Hepatocyte (in vitro differentiated cells): ENCODE data around the gene MDGA2. TPM values are rescaled to one million over a fixed set of nuclear protein-coding genes. Genes with fewer than 3 reads are reported as not detected.

Experiments
- DNase-seq: peaks from one replicate; pipeline ENCODE4 v3.0.0-alpha.2; 2016; ENCODE audit warnings: low spot score
- H2AFZ ChIP-seq: fragments of 200-600 bp; sonication (generic); 2 replicates; pipeline ENCODE4 v1.6.0; 2016; ENCODE audit warnings: antibody characterized with exemption, mild to moderate bottlenecking
- H3K27ac ChIP-seq: fragments of 200-600 bp; sonication (generic); 2 replicates; pipeline ENCODE4 v1.5.1; 2016; ENCODE audit warnings: mild to moderate bottlenecking
- H3K27me3 ChIP-seq: fragments of 200-600 bp; sonication (generic); 2 replicates; pipeline ENCODE4 v1.6.1; 2016
- H3K36me3 ChIP-seq: fragments of 200-600 bp; sonication (generic); replicated peaks from 2 replicates; pipeline ENCODE4 v1.5.1; 2016; ENCODE audit warnings: low read depth; ENCODE audit not compliant: insufficient read depth
- H3K4me1 ChIP-seq: fragments of 200-600 bp; sonication (generic); 2 replicates; pipeline ENCODE4 v1.5.1; 2016; ENCODE audit warnings: mild to moderate bottlenecking, moderate library complexity; ENCODE audit not compliant: insufficient read depth
- H3K4me2 ChIP-seq: fragments of 200-600 bp; sonication (generic); 2 replicates; pipeline ENCODE4 v1.6.0; 2016
- H3K4me3 ChIP-seq: fragments of 200-600 bp; sonication (generic); 2 replicates; pipeline ENCODE4 v1.5.1; 2016; ENCODE audit warnings: mild to moderate bottlenecking
- H3K79me2 ChIP-seq: fragments of 200-600 bp; sonication (generic); 2 replicates; pipeline ENCODE4 v1.6.0; 2017; ENCODE audit warnings: mild to moderate bottlenecking
- H3K9me2 ChIP-seq: fragments of 200-600 bp; sonication (generic); replicated peaks from 2 replicates; pipeline ENCODE4 v1.6.0; 2017; ENCODE audit warnings: mild to moderate bottlenecking; ENCODE audit not compliant: insufficient read depth
- H3K9me3 ChIP-seq: fragments of 200-600 bp; sonication (generic); 2 replicates; pipeline ENCODE4 v1.5.1; 2016; ENCODE audit warnings: low read depth, mild to moderate bottlenecking
- H4K20me1 ChIP-seq: fragments of 200-600 bp; sonication (generic); 2 replicates; pipeline ENCODE4 v1.6.0; 2016; ENCODE audit warnings: mild to moderate bottlenecking; ENCODE audit not compliant: insufficient read depth, poor library complexity, severe bottlenecking
- CTCF ChIP-seq: fragments of 200-600 bp; sonication (generic); IDR thresholded peaks from 2 replicates; pipeline ENCODE4 v1.5.1; 2016; ENCODE audit warnings: antibody characterized with exemption, mild to moderate bottlenecking; ENCODE audit not compliant: poor library complexity
- EZH2 ChIP-seq: fragments of 200-600 bp; sonication (generic); IDR thresholded peaks from 2 replicates; pipeline ENCODE4 v1.6.1; 2016; ENCODE audit warnings: antibody characterized with exemption, mild to moderate bottlenecking, borderline replicate concordance
- EZH2phosphoT487 ChIP-seq: fragments of 200-600 bp; sonication (generic); IDR thresholded peaks from one replicate; pipeline ENCODE4 v1.6.1; 2018; ENCODE audit warnings: antibody characterized with exemption, mild to moderate bottlenecking, low read depth, moderate library complexity; ENCODE audit not compliant: unreplicated experiment, severe bottlenecking
- WGBS: methylation state at CpG from one replicate; pipeline ENCODE4 v1.1.6; 2016; ENCODE audit warnings: low lambda C conversion rate; ENCODE audit errors: missing lambda C conversion rate; 5-methylcytosine and 5-hydroxymethylcytosine counted together
- polyA plus RNA-seq: library from polyadenylated mRNA; unstranded; fragments of >200 nt; fragmentation: Nextera tagmentation; extraction: Ambion mirVana; gene quantifications from 2 replicates; pipeline ENCODE4 v1.2.1, GENCODE V29; 2016
- total RNA-seq: library from RNA; depleted of rRNA; stranded (reverse); fragments of >200 nt; gene quantifications from 2 replicates; pipeline ENCODE4 v1.2.3, GENCODE V29; 2014

MDGA2 gene
- total and polyA plus RNA-seq, 2 experiments from 2014 or later: 0.51 to 0.70 TPM

GRCh38 chr14:47660158-47660557, 15.2 kb downstream of the MDGA2 start:
- DNase-seq: no peak
- Histone ChIP-seq H3K4me2 (no peak overlapping the region), H3K79me2 (no peaks in the 10 kb centered on the region), H3K9me3 (no peaks in the 10 kb centered on the region), H3K4me3 (no peak overlapping the region), H3K27ac (no peak overlapping the region), H4K20me1 (no peaks in the 10 kb centered on the region), H3K4me1 (no peaks in the 10 kb centered on the region), H2AFZ (no peak overlapping the region), H3K9me2 (no peaks in the 10 kb centered on the region), H3K36me3 (no peaks in the 10 kb centered on the region), H3K27me3 (no peaks in the 10 kb centered on the region)
- WGBS: 83% methylated on average over 2 of the region's 2 CpGs
- TF ChIP-seq CTCF (no peak), EZH2phosphoT487 (no peak), EZH2 (no peak)

DNA sequence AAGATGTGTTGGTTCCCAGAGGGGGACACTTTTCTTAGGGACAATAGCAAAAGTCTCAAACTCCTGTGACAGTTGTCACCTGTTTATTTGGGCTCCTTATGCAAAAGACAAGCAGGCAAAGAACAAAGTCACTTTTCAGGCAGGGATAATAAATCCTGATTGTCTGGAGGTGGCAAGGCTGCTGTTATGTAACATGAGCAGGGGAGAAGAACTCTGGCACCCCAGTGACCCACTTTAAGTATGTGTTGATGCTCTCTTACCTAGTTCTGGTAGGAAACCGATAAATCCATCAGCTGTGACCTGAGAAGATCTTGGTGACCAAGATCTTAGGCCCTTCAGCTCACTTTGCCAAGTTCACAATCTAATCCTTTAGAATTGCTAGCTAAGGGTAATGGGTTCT, 17.4 kb downstream of the MDGA2 start:
- no peak for DNase-seq
- 96% methylated on average over 1 of the region's 1 CpG for WGBS
- Histone ChIP-seq H3K36me3 (no peaks in the 10 kb centered on the region), H3K4me2 (no peak overlapping the region), H3K79me2 (no peaks in the 10 kb centered on the region), H3K27ac (no peak overlapping the region), H4K20me1 (no peaks in the 10 kb centered on the region), H3K9me3 (no peaks in the 10 kb centered on the region), H3K9me2 (no peaks in the 10 kb centered on the region), H3K4me3 (no peak overlapping the region), H3K4me1 (no peaks in the 10 kb centered on the region), H2AFZ (no peak overlapping the region), H3K27me3 (no peaks in the 10 kb centered on the region)
- TF ChIP-seq EZH2phosphoT487: no peak
- TF ChIP-seq CTCF: no peak
- no peak for TF ChIP-seq EZH2

GRCh38 chr14:47657143-47657542, 18.3 kb downstream of the MDGA2 start:
- 93% methylated on average over 3 of the region's 3 CpGs for WGBS
- no peaks in the 10 kb centered on the region for H3K9me2 ChIP-seq
- TF ChIP-seq CTCF: no peak
- TF ChIP-seq EZH2: no peak
- TF ChIP-seq EZH2phosphoT487: no peak
- H3K4me1 ChIP-seq: no peaks in the 10 kb centered on the region
- no peak overlapping the region for H3K4me2 ChIP-seq
- no peak overlapping the region for H3K27ac ChIP-seq
- H3K79me2 ChIP-seq: no peaks in the 10 kb centered on the region
- DNase-seq: no peak
- H2AFZ ChIP-seq: no peak overlapping the region
- H3K27me3 ChIP-seq: no peaks in the 10 kb centered on the region
- H4K20me1 ChIP-seq: no peaks in the 10 kb centered on the region
- no peaks in the 10 kb centered on the region for H3K36me3 ChIP-seq
- no peaks in the 10 kb centered on the region for H3K9me3 ChIP-seq
- no peak overlapping the region for H3K4me3 ChIP-seq

DNA sequence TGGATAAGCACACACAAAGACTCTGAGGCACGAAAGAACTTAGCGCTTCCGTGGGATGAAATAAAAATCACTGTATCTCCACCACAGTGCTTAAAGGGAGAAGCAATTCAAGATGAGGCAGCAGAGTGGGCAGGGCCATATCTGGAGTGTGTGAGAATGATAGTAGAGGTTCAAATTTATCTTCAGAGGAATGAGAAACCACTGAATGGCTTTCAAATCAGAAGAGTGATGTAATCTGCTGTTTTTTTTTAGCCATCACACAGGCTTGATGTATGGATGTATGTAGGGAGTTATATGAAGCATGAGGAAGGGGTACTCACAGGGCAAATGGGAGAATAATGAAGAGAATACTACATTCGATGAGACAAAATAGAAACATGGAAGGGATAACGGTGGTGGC, 24.1 kb downstream of the MDGA2 start:
- 88% methylated on average over 5 of the region's 5 CpGs for whole genome bisulfite sequencing

More for the DNA sequence above, 24.1 kb downstream of the MDGA2 start:
- DNase-seq: no peak
- Histone ChIP-seq H3K4me3 (no peak overlapping the region), H3K4me1 (no peaks in the 10 kb centered on the region), H4K20me1 (no peaks in the 10 kb centered on the region), H3K9me2 (no peaks in the 10 kb centered on the region), H3K27ac (no peak overlapping the region), H3K27me3 (no peaks in the 10 kb centered on the region), H3K79me2 (no peaks in the 10 kb centered on the region), H2AFZ (no peak overlapping the region), H3K4me2 (no peak overlapping the region), H3K9me3 (no peaks in the 10 kb centered on the region), H3K36me3 (no peaks in the 10 kb centered on the region)
- TF ChIP-seq EZH2: no peak
- TF ChIP-seq EZH2phosphoT487: no peak
- no peak for TF ChIP-seq CTCF
